GM23248 (cell line): ENCODE measurements around the gene VASP.

ENCODE experiments used
- EZH2 ChIP-seq: fragments of 200-600 bp; sonication (generic); IDR thresholded peaks from 2 replicates; pipeline ENCODE4 v1.6.1; 2018; ENCODE audit warnings: antibody characterized with exemption, mild to moderate bottlenecking; ENCODE audit not compliant: insufficient read depth, poor library complexity, severe bottlenecking
- EZH2phosphoT487 ChIP-seq: fragments of 200-600 bp; sonication (generic); IDR thresholded peaks from 2 replicates; pipeline ENCODE4 v1.6.1; 2018; ENCODE audit warnings: antibody characterized with exemption, moderate library complexity, mild to moderate bottlenecking, low read depth; ENCODE audit not compliant: insufficient read depth

- no peak for TF ChIP-seq EZH2
- no peak for TF ChIP-seq EZH2phosphoT487
Measured at GRCh38 chr19:45489216-45489855, 17.9 kb upstream of the VASP start.
